GM06990 (cell line): Measurements from ENCODE around the gene PLXNA2.
A peak's percentile ranks its signal among the peaks of the same experiment; 100 is the strongest.

Experiments used
- DNase-seq: peaks from one replicate; pipeline ENCODE4 v3.0.0-alpha.2; 2011; ENCODE audit not compliant: insufficient read length; ENCODE audit errors: extremely low read depth
- H3K27me3 ChIP-seq: replicated peaks from 2 replicates; pipeline ENCODE4 v1.6.0; 2011; ENCODE audit warnings: low read length; ENCODE audit not compliant: control insufficient read depth, insufficient read depth
- H3K36me3 ChIP-seq: 2 replicates; pipeline ENCODE4 v1.5.1; 2011; ENCODE audit warnings: low read length; ENCODE audit not compliant: control insufficient read depth, insufficient read depth
- H3K4me3 ChIP-seq: replicated peaks from 2 replicates; pipeline ENCODE4 v1.5.1; 2011; ENCODE audit warnings: low read depth, mild to moderate bottlenecking, control low read depth, low read length
- TF ChIP-seq, protein P1 (sequence below): IDR thresholded peaks from 2 replicates; pipeline ENCODE4 v1.5.1; 2011; ENCODE audit warnings: low read length, control low read depth, mild to moderate bottlenecking, inconsistent platforms; ENCODE audit not compliant: insufficient read depth, poor library complexity, severe bottlenecking

PLXNA2 gene

DNA sequence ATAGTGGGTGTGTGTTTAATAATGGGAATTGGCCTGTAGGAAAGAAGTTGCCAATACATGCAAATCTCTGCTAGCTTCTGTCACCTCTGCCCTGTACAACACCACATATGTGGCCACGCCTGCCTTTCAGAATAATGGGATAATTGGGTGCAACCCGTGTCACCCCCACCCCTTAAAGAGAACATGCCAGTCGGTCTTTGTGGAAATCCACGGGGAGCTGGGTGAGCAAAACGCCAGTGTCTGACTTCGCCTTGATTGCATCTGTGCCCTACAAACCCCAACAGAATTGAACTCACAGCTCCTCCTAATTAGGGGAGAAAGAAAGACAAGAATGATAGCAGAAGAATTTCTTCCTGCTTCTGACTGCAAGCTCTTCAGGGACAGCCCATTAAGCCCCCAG, 6.4 kb upstream of the PLXNA2 start:
- DNase-seq, result no peak
- TF ChIP-seq, protein P1, sequence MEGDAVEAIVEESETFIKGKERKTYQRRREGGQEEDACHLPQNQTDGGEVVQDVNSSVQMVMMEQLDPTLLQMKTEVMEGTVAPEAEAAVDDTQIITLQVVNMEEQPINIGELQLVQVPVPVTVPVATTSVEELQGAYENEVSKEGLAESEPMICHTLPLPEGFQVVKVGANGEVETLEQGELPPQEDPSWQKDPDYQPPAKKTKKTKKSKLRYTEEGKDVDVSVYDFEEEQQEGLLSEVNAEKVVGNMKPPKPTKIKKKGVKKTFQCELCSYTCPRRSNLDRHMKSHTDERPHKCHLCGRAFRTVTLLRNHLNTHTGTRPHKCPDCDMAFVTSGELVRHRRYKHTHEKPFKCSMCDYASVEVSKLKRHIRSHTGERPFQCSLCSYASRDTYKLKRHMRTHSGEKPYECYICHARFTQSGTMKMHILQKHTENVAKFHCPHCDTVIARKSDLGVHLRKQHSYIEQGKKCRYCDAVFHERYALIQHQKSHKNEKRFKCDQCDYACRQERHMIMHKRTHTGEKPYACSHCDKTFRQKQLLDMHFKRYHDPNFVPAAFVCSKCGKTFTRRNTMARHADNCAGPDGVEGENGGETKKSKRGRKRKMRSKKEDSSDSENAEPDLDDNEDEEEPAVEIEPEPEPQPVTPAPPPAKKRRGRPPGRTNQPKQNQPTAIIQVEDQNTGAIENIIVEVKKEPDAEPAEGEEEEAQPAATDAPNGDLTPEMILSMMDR, result no peak
- Histone ChIP-seq H3K36me3 (no peaks in the 10 kb centered on the region), H3K27me3 (peaks cover 3% of the 10 kb centered on the region; the same call in 1 of the 2 replicates), H3K4me3 (no peak overlapping the region)

- Histone ChIP-seq H3K36me3 (no peaks in the 10 kb centered on the region), H3K27me3 (peaks cover 3% of the 10 kb centered on the region; the same call in 1 of the 2 replicates), H3K4me3 (no peak overlapping the region)
- no peak for DNase-seq
- TF ChIP-seq, protein P1, result no peak
Measured at GRCh38 chr1:208248991-208249696, 5.0 kb upstream of the PLXNA2 start.

DNA sequence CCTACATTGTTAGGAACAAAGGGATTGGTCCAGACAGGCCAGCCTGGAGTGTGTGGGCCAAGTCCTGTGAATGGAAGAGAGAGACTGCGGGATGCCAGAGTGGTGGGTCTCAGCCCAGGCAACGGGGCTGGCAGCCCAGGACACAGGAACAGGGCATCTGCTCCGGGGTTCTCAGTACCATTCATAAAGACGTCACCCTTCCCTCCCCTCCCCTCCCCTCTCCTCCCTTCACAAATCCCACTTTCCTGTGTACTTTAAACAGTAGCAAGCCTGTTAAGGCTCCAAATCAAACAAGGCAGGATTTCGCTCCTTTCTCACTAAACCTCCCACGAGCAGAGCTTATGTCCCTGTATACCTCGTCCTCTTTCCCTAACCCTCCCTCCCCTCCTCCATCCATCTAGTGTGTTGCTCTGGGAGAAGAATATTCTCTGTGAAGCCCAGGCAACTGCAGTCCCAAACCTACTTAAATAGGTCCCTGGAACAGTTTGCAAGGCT, 4.2 kb upstream of the PLXNA2 start:
- TF ChIP-seq, protein P1, result no peak
- Histone ChIP-seq H3K27me3 (peaks cover 3% of the 10 kb centered on the region; the same call in 1 of the 2 replicates), H3K36me3 (no peaks in the 10 kb centered on the region), H3K4me3 (no peak overlapping the region)
- no peak for DNase-seq

DNA sequence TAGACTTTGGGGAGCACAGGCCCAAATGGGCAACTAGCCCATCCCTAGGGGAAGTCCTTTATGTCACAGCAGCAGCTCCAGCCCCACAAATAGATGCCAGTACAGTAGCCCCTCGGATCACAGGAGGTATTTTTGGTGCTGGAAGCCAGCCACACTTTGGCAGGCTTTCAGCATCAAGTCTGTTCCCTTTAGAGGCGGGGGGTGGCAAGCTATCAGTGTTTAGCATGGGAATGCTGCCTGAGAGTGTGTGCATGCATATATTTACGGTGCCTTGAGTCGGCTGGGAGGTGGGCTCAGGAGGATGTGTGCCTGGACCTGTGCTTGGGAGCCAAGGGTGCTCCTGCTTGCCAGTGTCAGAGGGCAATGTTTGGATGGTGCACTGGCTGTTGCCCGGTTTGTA, 3.5 kb upstream of the PLXNA2 start:
- no peaks in the 10 kb centered on the region for H3K36me3 ChIP-seq
- DNase-seq, result no peak
- TF ChIP-seq, protein P1, result no peak
- peaks cover 3% of the 10 kb centered on the region; the same call in 1 of the 2 replicates for H3K27me3 ChIP-seq
- no peak overlapping the region for H3K4me3 ChIP-seq

DNA sequence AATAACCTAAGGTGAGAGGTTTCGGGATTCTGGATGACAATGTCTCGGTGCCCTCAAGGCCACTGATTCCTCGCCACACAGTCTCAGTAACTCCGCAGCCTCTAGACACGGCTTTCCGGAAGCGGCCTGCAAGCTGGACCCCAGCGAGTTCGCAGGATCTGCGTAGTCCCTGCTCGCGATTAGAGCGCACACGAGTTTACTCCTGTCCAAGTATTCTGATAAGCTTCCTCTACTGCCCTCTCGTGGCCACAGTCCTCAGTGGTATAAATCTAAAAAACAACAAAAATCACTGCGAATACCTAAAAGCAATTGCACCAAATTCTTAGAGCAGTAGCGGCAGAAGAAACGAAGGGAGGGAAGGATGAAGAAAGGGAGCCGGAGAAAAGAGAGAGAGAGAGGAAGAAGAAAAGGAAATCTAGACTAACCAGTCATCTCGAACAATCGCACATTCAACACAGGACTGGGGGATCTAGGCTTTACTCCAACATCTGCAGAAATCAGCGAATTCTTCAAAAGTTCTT, 1.1 kb upstream of the PLXNA2 start:
- Histone ChIP-seq H3K4me3 (peak overlapping the region; percentile 51), H3K36me3 (no peaks in the 10 kb centered on the region), H3K27me3 (peaks cover 5% of the 10 kb centered on the region; the same call in 1 of the 2 replicates)
- DNase-seq, result peak; percentile 60
- TF ChIP-seq, protein P1, result peak; percentile 87
